GM15510 (cell line): ENCODE data around the gene SRGAP1.

Experiments
- POLR2A ChIP-seq: IDR thresholded peaks from 3 replicates; pipeline ENCODE4 v1.6.1; 2011; ENCODE audit warnings: borderline replicate concordance; ENCODE audit not compliant: insufficient read length; ENCODE audit errors: extremely low read depth

The SRGAP1 gene

GRCh38 chr12:64088431-64089349 lies 244.2 kb downstream of the SRGAP1 start:
- TF ChIP-seq POLR2A = no peak

- TF ChIP-seq POLR2A = no peak
Observed at GRCh38 chr12:64090047-64090446, 245.5 kb downstream of the SRGAP1 start.

- TF ChIP-seq POLR2A = no peak
Observed at GRCh38 chr12:64091186-64091585, 246.7 kb downstream of the SRGAP1 start.

- TF ChIP-seq POLR2A = no peak
Observed at GRCh38 chr12:64092507-64093196, 248.2 kb downstream of the SRGAP1 start.

- TF ChIP-seq POLR2A = no peak
Observed at GRCh38 chr12:64093689-64094088, 249.2 kb downstream of the SRGAP1 start.

- no peak for TF ChIP-seq POLR2A
Observed at GRCh38 chr12:64097366-64098105, 253.0 kb downstream of the SRGAP1 start.

GRCh38 chr12:64098709-64099354 lies 254.3 kb downstream of the SRGAP1 start:
- TF ChIP-seq POLR2A = no peak

- TF ChIP-seq POLR2A = no peak
Observed at GRCh38 chr12:64099397-64099796, 254.9 kb downstream of the SRGAP1 start.

- no peak for TF ChIP-seq POLR2A
Observed at GRCh38 chr12:64102339-64102738, 257.8 kb downstream of the SRGAP1 start.

GRCh38 chr12:64103825-64104740 lies 259.6 kb downstream of the SRGAP1 start:
- TF ChIP-seq POLR2A = no peak

GRCh38 chr12:64105026-64105425 lies 260.5 kb downstream of the SRGAP1 start:
- no peak for TF ChIP-seq POLR2A

- no peak for TF ChIP-seq POLR2A
Observed at GRCh38 chr12:64107776-64108175, 263.3 kb downstream of the SRGAP1 start.

- no peak for TF ChIP-seq POLR2A
Observed at GRCh38 chr12:64109706-64110105, 265.2 kb downstream of the SRGAP1 start.

- TF ChIP-seq POLR2A = no peak
Observed at GRCh38 chr12:64110864-64111263, 266.4 kb downstream of the SRGAP1 start.
